ENCODE measurements around the gene ADAMTS9.

DNA sequence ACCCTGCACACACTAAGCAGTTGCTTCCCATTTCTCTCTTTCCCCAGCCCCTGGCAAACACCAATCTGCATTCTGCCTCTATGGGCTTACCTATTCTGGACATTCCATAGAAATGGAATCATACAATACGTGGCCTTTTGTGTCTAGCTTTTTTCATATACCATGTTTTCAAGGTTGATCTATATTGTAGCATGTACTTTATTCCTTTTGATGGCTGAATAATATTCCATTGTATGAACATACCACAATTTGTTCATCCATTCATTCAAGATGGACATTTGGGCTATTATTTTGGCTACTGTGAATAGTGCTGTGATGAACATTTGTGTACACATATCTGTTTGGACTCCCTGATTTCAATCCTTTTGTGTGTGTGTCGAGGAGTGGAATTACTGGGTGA lies 18.1 kb upstream of the ADAMTS9 start:
- no peak for TF ChIP-seq CEBPB (IDR thresholded peaks at IDR 0.05)
- no peak for TF ChIP-seq TEAD4 (IDR thresholded peaks at IDR 0.05)
- TF ChIP-seq, protein P1, sequence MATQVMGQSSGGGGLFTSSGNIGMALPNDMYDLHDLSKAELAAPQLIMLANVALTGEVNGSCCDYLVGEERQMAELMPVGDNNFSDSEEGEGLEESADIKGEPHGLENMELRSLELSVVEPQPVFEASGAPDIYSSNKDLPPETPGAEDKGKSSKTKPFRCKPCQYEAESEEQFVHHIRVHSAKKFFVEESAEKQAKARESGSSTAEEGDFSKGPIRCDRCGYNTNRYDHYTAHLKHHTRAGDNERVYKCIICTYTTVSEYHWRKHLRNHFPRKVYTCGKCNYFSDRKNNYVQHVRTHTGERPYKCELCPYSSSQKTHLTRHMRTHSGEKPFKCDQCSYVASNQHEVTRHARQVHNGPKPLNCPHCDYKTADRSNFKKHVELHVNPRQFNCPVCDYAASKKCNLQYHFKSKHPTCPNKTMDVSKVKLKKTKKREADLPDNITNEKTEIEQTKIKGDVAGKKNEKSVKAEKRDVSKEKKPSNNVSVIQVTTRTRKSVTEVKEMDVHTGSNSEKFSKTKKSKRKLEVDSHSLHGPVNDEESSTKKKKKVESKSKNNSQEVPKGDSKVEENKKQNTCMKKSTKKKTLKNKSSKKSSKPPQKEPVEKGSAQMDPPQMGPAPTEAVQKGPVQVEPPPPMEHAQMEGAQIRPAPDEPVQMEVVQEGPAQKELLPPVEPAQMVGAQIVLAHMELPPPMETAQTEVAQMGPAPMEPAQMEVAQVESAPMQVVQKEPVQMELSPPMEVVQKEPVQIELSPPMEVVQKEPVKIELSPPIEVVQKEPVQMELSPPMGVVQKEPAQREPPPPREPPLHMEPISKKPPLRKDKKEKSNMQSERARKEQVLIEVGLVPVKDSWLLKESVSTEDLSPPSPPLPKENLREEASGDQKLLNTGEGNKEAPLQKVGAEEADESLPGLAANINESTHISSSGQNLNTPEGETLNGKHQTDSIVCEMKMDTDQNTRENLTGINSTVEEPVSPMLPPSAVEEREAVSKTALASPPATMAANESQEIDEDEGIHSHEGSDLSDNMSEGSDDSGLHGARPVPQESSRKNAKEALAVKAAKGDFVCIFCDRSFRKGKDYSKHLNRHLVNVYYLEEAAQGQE (IDR thresholded peaks at IDR 0.05; ENCODE audit: low read depth): no peak
- no peak for TF ChIP-seq CREB1 (IDR thresholded peaks at IDR 0.05; ENCODE audit: low read depth)

Measured in Ishikawa (cell line).